ENCODE results near the gene CANX.

DNA sequence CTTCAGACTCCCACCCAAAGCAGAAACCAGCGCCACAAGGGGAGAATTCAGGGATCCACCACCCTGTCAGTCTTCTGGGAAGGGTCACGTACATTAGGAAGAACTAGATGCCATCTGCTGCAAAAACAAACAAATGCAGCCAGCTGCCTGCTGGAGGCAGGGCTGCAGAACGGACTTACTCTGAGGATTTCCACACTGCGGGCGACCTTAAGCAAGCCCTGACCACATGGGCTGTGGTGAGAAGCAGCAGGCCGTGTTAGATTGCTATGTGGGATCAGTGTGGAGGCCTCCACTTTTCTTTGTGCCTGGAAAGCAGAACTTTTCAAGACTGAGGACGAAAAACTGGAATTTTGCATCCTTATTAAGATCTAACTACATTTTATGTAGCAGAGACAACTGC lies 81.6 kb downstream of the CANX start:
- TF ChIP-seq, protein P1, sequence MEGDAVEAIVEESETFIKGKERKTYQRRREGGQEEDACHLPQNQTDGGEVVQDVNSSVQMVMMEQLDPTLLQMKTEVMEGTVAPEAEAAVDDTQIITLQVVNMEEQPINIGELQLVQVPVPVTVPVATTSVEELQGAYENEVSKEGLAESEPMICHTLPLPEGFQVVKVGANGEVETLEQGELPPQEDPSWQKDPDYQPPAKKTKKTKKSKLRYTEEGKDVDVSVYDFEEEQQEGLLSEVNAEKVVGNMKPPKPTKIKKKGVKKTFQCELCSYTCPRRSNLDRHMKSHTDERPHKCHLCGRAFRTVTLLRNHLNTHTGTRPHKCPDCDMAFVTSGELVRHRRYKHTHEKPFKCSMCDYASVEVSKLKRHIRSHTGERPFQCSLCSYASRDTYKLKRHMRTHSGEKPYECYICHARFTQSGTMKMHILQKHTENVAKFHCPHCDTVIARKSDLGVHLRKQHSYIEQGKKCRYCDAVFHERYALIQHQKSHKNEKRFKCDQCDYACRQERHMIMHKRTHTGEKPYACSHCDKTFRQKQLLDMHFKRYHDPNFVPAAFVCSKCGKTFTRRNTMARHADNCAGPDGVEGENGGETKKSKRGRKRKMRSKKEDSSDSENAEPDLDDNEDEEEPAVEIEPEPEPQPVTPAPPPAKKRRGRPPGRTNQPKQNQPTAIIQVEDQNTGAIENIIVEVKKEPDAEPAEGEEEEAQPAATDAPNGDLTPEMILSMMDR (IDR thresholded peaks at IDR 0.05): no peak
- TF ChIP-seq EZH2phosphoT487 (IDR thresholded peaks at IDR 0.05): no peak
- TF ChIP-seq EZH2 (IDR thresholded peaks at IDR 0.05): no peak
